NB4 (cell line): ENCODE measurements around the gene FAXDC2.

Source experiments
- DNase-seq: peaks from one replicate; pipeline ENCODE4 v3.0.0; 2010; ENCODE audit warnings: low read depth
- H3K4me3 ChIP-seq: one replicate; pipeline ENCODE4 v1.5.1; 2011; ENCODE audit warnings: mild to moderate bottlenecking, low read depth, low read length, moderate library complexity
- CTCF ChIP-seq: IDR thresholded peaks from one replicate; pipeline ENCODE4 v1.5.1; 2012; ENCODE audit warnings: low read depth, low read length
- MAX ChIP-seq: IDR thresholded peaks from 2 replicates; pipeline ENCODE4 v1.6.1; 2011; ENCODE audit warnings: low read depth, low read length
- MYC ChIP-seq: IDR thresholded peaks from 2 replicates; pipeline ENCODE4 v1.6.1; 2011; ENCODE audit warnings: low read depth, low read length
- POLR2A ChIP-seq: IDR thresholded peaks from 2 replicates; pipeline ENCODE4 v1.6.1; 2011; ENCODE audit warnings: mild to moderate bottlenecking; ENCODE audit not compliant: insufficient read length; ENCODE audit errors: extremely low read depth

FAXDC2 gene

DNA sequence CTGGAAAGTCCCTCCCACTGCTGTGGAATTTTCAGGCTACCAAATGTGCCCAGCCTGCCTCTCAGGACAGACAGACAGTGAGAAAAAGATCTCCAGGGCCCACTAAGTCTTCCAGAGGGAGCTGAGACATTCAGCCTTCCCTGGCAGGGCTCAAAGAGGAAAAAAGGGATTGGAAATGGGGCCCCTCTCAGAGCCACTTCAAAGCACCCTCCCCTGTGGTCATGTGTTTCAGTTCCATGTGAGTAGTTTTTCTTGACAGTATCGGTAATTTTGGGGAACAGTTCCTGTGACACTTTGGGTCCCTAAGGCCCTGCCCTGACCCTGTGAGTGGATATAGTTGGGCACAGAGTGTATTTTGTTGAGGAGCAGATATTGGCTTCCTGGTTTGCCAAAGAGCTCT, 70.3 kb downstream of the FAXDC2 start:
- TF ChIP-seq POLR2A (no peak), MAX (no peak), MYC (no peak), CTCF (no peak)

DNA sequence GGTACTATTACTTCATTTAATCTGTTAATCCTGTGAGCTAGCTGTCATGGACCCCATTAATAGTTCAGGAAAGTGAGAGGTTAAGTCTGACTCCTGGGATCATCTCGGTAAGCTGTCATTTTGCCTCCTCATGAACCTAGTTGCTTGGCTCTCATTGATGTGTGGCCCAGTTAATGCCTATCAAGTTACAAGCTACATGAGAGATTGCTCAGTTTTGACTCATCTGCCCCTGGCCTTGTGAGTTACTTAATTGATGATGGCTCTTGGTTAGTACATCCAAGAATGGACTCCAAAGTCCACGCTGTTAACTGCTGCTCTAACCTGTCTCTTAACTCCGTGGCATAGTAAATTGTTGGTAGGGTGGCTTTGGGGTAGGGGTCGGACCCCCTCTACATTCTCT, 71.3 kb downstream of the FAXDC2 start:
- TF ChIP-seq MAX (no peak), POLR2A (no peak), MYC (no peak), CTCF (no peak)
- peak; percentile 41 for DNase-seq
- no peak overlapping the region for H3K4me3 ChIP-seq

More for the DNA sequence above, 70.3 kb downstream of the FAXDC2 start:
- H3K4me3 ChIP-seq = no peak overlapping the region
- no peak for DNase-seq

DNA sequence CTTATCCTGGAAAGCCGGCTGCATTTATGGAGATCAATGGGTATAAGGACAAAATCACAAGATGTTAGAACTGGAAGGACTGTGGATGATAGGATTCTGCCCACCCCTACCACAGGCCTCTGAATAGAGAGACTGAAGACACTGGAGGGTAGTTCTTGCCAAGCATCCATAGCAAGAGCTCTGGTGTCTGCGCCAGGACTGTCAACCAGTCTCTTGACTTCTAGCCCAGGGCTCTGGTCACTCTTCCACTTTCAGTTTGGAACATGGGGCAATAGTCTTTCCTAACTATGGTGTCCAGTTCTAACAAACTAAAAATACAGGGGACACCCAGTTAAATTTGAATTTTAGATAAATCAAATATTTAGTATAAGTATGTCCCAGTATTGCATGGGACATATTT, 71.9 kb downstream of the FAXDC2 start:
- no peak overlapping the region for H3K4me3 ChIP-seq
- TF ChIP-seq MAX (no peak), POLR2A (no peak), CTCF (no peak), MYC (no peak)
- DNase-seq = no peak

DNA sequence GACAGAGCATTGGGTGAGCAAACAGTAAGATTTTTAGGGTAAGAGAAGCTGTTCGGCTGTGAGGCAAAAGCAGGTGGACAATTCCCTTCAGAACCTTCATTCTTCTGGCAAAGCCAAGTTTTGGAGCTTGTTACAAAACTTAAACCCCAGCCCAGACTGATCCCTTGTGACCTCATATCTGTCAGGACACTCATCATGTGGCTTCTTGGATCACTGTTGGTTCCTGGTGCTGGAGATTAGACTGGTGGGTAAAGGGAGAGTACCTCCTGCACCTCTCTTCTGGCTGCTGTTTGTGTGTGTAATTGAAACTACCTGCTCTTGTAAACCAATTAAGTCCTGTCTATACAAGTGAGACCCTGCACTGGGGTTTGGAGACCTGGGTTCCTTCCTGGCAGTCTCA, 74.2 kb downstream of the FAXDC2 start:
- H3K4me3 ChIP-seq = no peak overlapping the region
- DNase-seq = no peak
- TF ChIP-seq MYC (no peak), CTCF (no peak), MAX (no peak), POLR2A (no peak)

GRCh38 chr5:154773326-154773725, 77.1 kb downstream of the FAXDC2 start:
- no peak overlapping the region for H3K4me3 ChIP-seq
- no peak for DNase-seq
- TF ChIP-seq MYC (no peak), POLR2A (no peak), CTCF (no peak), MAX (no peak)

- no peak overlapping the region for H3K4me3 ChIP-seq
- DNase-seq = no peak
- no peak for TF ChIP-seq MYC
- TF ChIP-seq POLR2A = no peak
- TF ChIP-seq MAX = no peak
- no peak for TF ChIP-seq CTCF
Measured at GRCh38 chr5:154771383-154771901, 79.0 kb downstream of the FAXDC2 start.
